Left ventricle myocardium inferior (tissue), 1 donor: ENCODE measurements around the gene CNFN. TPM values are rescaled to one million over a fixed set of nuclear protein-coding genes. Genes with fewer than 3 reads are reported as not detected.

ENCODE experiments used
- DNase-seq: peaks from one replicate; pipeline ENCODE4 v3.0.0-alpha.2; 2020
- H3K27ac ChIP-seq: fragments of 200-600 bp; replicated peaks from 2 replicates; pipeline ENCODE4 v1.8.0; 2021
- H3K27me3 ChIP-seq: fragments of 200-600 bp; 2 replicates; pipeline ENCODE4 v1.8.0; 2021; ENCODE audit warnings: low read depth
- H3K36me3 ChIP-seq: fragments of 200-600 bp; 2 replicates; pipeline ENCODE4 v1.8.0; 2021
- H3K4me1 ChIP-seq: fragments of 200-600 bp; 2 replicates; pipeline ENCODE4 v1.8.0; 2021
- H3K4me3 ChIP-seq: fragments of 200-600 bp; 2 replicates; pipeline ENCODE4 v1.8.0; 2021; ENCODE audit warnings: mild to moderate bottlenecking, moderate library complexity
- H3K9me3 ChIP-seq: fragments of 200-600 bp; replicated peaks from 2 replicates; pipeline ENCODE4 v1.8.0; 2021
- intact Hi-C: fragments of 100-400 bp; cut with micrococcal nuclease; formaldehyde crosslinking; loops from one replicate; pipeline ENCODE4 v1.11.0; 2022
- total RNA-seq: library from RNA; stranded (reverse); fragmentation: NEBNext Ultra II Directional; extraction: Animal tissue kit (Norgen Biotek cat#: 25700); gene quantifications from one replicate; pipeline ENCODE4 v1.2.1, GENCODE V29; 2021
- TF ChIP-seq, protein P1 (sequence below): fragments of 200-600 bp; IDR thresholded peaks from 2 replicates; pipeline ENCODE4 v1.8.0; 2021; ENCODE audit warnings: antibody characterized with exemption, mild to moderate bottlenecking, borderline replicate concordance
- donor health status: DM: no; HTN: yes; CAD: no; lungs with severe emphysema.

Gene CNFN
- total RNA-seq, 1 donor from 2014 or later, result 0.49 TPM

DNA sequence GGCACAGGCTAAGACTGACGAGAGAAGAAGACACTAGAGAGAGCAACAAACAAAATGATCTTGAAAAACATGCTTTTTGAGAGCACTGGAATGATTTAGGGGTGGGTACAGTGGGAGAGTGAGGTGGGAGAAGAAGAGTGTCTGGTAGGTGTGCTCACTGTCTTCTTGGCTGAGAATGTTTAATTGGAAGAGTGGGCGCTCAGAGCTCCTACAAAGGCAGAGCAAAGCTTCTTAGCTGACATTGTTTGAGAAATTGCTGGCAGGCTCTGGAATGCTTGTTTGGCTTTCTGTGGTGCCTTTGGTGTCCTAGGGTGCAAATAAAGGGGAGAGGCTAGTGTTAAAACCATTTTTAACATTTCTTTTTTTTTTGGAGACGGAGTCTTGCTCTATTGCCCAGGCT, 38.6 kb upstream of the CNFN start:
- TF ChIP-seq, protein P1, sequence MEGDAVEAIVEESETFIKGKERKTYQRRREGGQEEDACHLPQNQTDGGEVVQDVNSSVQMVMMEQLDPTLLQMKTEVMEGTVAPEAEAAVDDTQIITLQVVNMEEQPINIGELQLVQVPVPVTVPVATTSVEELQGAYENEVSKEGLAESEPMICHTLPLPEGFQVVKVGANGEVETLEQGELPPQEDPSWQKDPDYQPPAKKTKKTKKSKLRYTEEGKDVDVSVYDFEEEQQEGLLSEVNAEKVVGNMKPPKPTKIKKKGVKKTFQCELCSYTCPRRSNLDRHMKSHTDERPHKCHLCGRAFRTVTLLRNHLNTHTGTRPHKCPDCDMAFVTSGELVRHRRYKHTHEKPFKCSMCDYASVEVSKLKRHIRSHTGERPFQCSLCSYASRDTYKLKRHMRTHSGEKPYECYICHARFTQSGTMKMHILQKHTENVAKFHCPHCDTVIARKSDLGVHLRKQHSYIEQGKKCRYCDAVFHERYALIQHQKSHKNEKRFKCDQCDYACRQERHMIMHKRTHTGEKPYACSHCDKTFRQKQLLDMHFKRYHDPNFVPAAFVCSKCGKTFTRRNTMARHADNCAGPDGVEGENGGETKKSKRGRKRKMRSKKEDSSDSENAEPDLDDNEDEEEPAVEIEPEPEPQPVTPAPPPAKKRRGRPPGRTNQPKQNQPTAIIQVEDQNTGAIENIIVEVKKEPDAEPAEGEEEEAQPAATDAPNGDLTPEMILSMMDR, result no peak
- Histone ChIP-seq H3K4me3 (no peak overlapping the region), H3K9me3 (no peaks in the 10 kb centered on the region), H3K27me3 (no peaks in the 10 kb centered on the region), H3K4me1 (peaks cover 49% of the 10 kb centered on the region), H3K27ac (no peak overlapping the region), H3K36me3 (no peaks in the 10 kb centered on the region)
- intact Hi-C loops, result no loop called here
- DNase-seq, result no peak

DNA sequence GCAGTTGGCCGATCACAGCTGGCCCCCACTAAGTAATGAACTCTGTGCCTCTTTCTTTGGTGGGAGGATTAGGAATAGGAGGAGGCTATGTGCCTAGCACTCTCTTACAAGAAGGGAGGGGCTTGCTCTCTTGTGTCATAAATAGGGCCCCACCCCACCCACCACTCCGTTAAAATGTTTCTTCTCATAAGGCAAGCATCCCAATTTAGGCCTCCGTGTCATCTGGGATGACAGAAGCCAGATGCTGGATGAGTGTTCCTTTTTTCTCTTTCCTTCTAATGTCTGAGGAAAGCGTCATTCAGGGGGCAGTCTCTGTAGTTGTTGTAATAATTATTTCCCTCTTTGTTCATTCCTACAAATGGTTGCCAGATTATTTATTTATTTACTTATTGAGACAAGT, 37.2 kb upstream of the CNFN start, which contains the start of gene LIPE:
Gene LIPE (minus strand): TSS at position 76 of the 400 bp plus-strand sequence. CDS start 239 bp downstream, outside the sequence.
- no peak for DNase-seq
- peak within 1 kb of the TSS; percentile 34 for H3K27ac ChIP-seq
- TF ChIP-seq, protein P1, result no peak
- H3K4me3 ChIP-seq, result no peak within 1 kb of the TSS
- intact Hi-C loops, result no loop called here
- no peaks in the 10 kb centered on the region for H3K27me3 ChIP-seq
- H3K4me1 ChIP-seq, result peaks cover 49% of the 10 kb centered on the region
- H3K9me3 ChIP-seq, result no peaks in the 10 kb centered on the region
- H3K36me3 ChIP-seq, result no peaks in the 10 kb centered on the region

DNA sequence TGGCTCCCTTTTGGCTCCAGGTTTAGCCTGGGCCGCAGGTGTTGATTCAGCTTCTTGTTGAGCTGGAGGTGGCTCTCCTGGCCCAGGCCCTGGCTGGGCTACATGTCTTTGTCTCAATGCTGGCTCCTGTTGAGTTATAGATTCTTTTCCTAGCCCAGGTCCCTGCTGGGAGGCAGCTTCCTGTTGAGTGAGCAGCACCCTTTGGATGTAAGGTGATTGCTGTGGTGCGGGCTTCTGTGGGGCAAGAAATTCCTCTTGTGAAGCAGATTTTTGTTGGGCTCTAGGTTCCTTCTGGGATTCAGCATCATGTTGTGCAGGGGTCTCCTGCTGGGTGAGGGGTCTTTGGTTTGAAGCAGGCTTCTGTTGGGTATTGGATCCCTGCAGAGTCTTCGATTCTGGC, 36.5 kb upstream of the CNFN start:
- Histone ChIP-seq H3K36me3 (no peaks in the 10 kb centered on the region), H3K4me3 (no peak overlapping the region), H3K27ac (peak overlapping the region; percentile 34), H3K9me3 (no peaks in the 10 kb centered on the region), H3K27me3 (no peaks in the 10 kb centered on the region), H3K4me1 (peaks cover 49% of the 10 kb centered on the region)
- intact Hi-C loops, result no loop called here
- TF ChIP-seq, protein P1, result no peak
- no peak for DNase-seq

DNA sequence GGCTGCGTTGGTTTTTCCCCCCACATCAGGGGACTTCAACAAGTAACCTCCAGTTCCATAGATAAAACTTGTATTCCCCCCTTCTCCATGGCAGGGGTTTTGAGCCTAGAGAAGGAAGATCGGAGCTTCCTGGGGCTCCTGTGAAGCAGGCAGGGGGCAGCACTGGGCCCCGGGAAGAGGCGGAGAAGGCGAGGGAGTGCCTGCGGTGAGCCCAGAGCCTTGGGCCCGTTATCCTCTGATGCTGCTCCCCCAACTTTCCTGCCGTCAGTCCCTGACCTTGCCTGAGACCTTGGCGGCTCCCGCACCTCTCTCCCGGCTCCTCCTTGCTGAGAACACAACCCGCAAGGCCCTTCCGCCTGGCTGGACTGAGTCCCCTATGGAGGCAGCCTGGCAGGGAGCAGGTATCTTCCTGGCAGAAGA, 34.6 kb upstream of the CNFN start:
- no peak for DNase-seq
- no peaks in the 10 kb centered on the region for H3K36me3 ChIP-seq
- TF ChIP-seq, protein P1, result peak; percentile 45
- no peaks in the 10 kb centered on the region for H3K27me3 ChIP-seq
- peak overlapping the region; percentile 90 for H3K27ac ChIP-seq
- H3K9me3 ChIP-seq, result no peaks in the 10 kb centered on the region
- peaks cover 67% of the 10 kb centered on the region for H3K4me1 ChIP-seq
- peak overlapping the region; percentile 93 for H3K4me3 ChIP-seq
- intact Hi-C loops, result no loop called here

DNA sequence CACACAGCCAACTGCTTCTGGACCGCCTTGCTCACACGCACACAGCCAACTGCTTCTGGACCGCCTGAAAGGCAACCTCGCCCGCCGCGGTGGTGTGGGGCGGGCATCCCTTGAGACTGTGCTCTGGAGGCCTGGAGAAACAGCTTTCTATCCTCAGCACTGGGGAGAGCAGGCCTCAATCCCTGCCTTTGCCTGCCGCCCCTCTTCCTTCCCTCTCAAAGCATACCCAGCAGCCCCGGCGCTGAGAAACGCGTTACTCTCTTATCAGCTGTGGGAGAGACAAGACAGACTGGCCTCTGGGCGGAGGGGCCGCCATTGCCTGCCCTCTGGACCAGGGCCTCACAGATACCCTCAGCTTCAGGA, 34.2 kb upstream of the CNFN start:
- no peak for DNase-seq
- intact Hi-C loops, result no loop called here

More for the DNA sequence above, 34.2 kb upstream of the CNFN start:
- no peaks in the 10 kb centered on the region for H3K27me3 ChIP-seq
- TF ChIP-seq, protein P1, result no peak
- H3K4me1 ChIP-seq, result peaks cover 71% of the 10 kb centered on the region
- H3K9me3 ChIP-seq, result no peaks in the 10 kb centered on the region
- peak overlapping the region; percentile 93 for H3K4me3 ChIP-seq
- no peaks in the 10 kb centered on the region for H3K36me3 ChIP-seq
- peak overlapping the region; percentile 90 for H3K27ac ChIP-seq
